Endothelial cell of umbilical vein (primary cell): ENCODE measurements around the gene FAM13C. TPM values are rescaled to one million over a fixed set of nuclear protein-coding genes. Genes with fewer than 3 reads are reported as not detected.

Experiments used
- BruUV-seq: library from RNA; stranded (reverse); fragments of 400-500 nt; replicated peaks from 2 replicates; lab custom pipeline; 2021; lab: Mats Ljungman, UMichigan
- CTCF ChIA-PET: fragments of 300-600, 350-600 bp; sonication (Branson Sonifier 250); formaldehyde crosslinking; loops from one replicate; lab custom pipeline; 2021; ENCODE audit warnings: antibody characterized with exemption, inconsistent platforms; lab: Charles Lee
- POLR2A ChIA-PET: fragments of 300-600, 350-600 bp; sonication (Branson Sonifier 250); formaldehyde crosslinking; loops from one replicate; lab custom pipeline; 2021; ENCODE audit warnings: antibody characterized with exemption, inconsistent platforms; lab: Charles Lee
- DNase-seq: peaks from one replicate; pipeline ENCODE4 v3.0.0-alpha.2; 2011; ENCODE audit warnings: low read depth, low spot score
- FAIRE-seq: peaks from 2 replicates; lab custom pipeline; 2011; peaks lifted over from hg19 to GRCh38; lab: Jason Lieb, UNC
- H2AFZ ChIP-seq: 2 replicates; pipeline ENCODE4 v1.6.0; 2012; ENCODE audit warnings: low read depth, low read length, control low read depth, inconsistent platforms
- H3K27ac ChIP-seq: 2 replicates; pipeline ENCODE4 v1.5.1; 2011; ENCODE audit warnings: low read depth, mild to moderate bottlenecking, control low read depth, low read length, moderate library complexity; ENCODE audit not compliant: insufficient read depth
- H3K27me3 ChIP-seq, 2 experiments: 2 replicates each; pipeline versions ENCODE4 v1.6.0 to v1.6.1; 2011; ENCODE audit warnings: low read length in 2 of 2, mixed read lengths in 1 of 2; ENCODE audit not compliant: control insufficient read depth in 2 of 2, insufficient read depth in 2 of 2
- H3K36me3 ChIP-seq, 2 experiments: 2 replicates in 1 of 2; 3 replicates in 1 of 2; pipeline ENCODE4 v1.5.1; 2011; ENCODE audit warnings: low read length in 2 of 2, mild to moderate bottlenecking in 1 of 2, moderate library complexity in 1 of 2; ENCODE audit not compliant: control insufficient read depth in 2 of 2, insufficient read depth in 2 of 2; ENCODE audit errors: extremely low read depth in 1 of 2
- H3K4me1 ChIP-seq: 3 replicates; pipeline ENCODE4 v1.5.1; 2011; ENCODE audit warnings: mild to moderate bottlenecking, low read length; ENCODE audit not compliant: control insufficient read depth, insufficient read depth; ENCODE audit errors: extremely low read depth
- H3K4me2 ChIP-seq: 2 replicates; pipeline ENCODE4 v1.6.1; 2011; ENCODE audit warnings: low read length, control low read depth, mixed read lengths; ENCODE audit not compliant: insufficient read depth
- H3K4me3 ChIP-seq, 3 experiments: fragments of 200-600 bp in 1 of 3; sonication (generic), shearing (Covaris generic) in 1 of 3; replicated peaks in 1 of 3; 2 replicates each; pipeline ENCODE4 v1.5.1; 2011 to 2016; ENCODE audit warnings: control low read depth in 3 of 3, low read length in 3 of 3, mild to moderate bottlenecking in 2 of 3, inconsistent platforms in 1 of 3, low read depth in 1 of 3, moderate library complexity in 1 of 3; ENCODE audit not compliant: insufficient read depth in 1 of 3
- H3K79me2 ChIP-seq: 2 replicates; pipeline ENCODE4 v1.6.0; 2012; ENCODE audit warnings: low read length, inconsistent platforms; ENCODE audit not compliant: control insufficient read depth, insufficient read depth
- H3K9ac ChIP-seq: replicated peaks from 2 replicates; pipeline ENCODE3; 2011; ENCODE audit warnings: low read length, control low read depth; ENCODE audit not compliant: insufficient read depth; ENCODE audit errors: extremely low read depth
- H3K9me1 ChIP-seq: replicated peaks from 3 replicates; pipeline ENCODE4 v1.6.0; 2011; ENCODE audit warnings: mild to moderate bottlenecking, low read length; ENCODE audit not compliant: control insufficient read depth, insufficient read depth; ENCODE audit errors: extremely low read depth
- H3K9me3 ChIP-seq: replicated peaks from 2 replicates; pipeline ENCODE4 v1.5.1; 2012; ENCODE audit warnings: low read length, inconsistent platforms; ENCODE audit not compliant: control insufficient read depth, insufficient read depth
- H4K20me1 ChIP-seq: replicated peaks from 2 replicates; pipeline ENCODE3; 2011; ENCODE audit warnings: mild to moderate bottlenecking, low read length; ENCODE audit not compliant: control insufficient read depth, insufficient read depth; ENCODE audit errors: extremely low read depth
- CTCF ChIP-seq, 2 donors: IDR thresholded peaks; 1 replicate in 1 of 2; 2 replicates in 1 of 2; pipeline ENCODE4 v1.5.1; 2011; ENCODE audit warnings: low read length in 2 of 2, mild to moderate bottlenecking in 2 of 2, moderate library complexity in 2 of 2, control low read depth in 1 of 2, inconsistent platforms in 1 of 2, low read depth in 1 of 2; ENCODE audit not compliant: insufficient read depth in 1 of 2; ENCODE audit errors: extremely low read depth in 1 of 2
- EZH2 ChIP-seq: IDR thresholded peaks from 2 replicates; pipeline ENCODE4 v1.6.1; 2012; ENCODE audit warnings: borderline replicate concordance, low read depth, mild to moderate bottlenecking, moderate library complexity, low read length, inconsistent platforms; ENCODE audit not compliant: severe bottlenecking
- FOS ChIP-seq: IDR thresholded peaks from 2 replicates; pipeline ENCODE4 v1.6.1; 2011; ENCODE audit warnings: mild to moderate bottlenecking, low read length, moderate library complexity, borderline replicate concordance; ENCODE audit not compliant: insufficient read depth
- GATA2 ChIP-seq: IDR thresholded peaks from 2 replicates; pipeline ENCODE4 v1.7.0; 2011; ENCODE audit warnings: low read depth, mild to moderate bottlenecking, moderate library complexity, mixed read lengths, low read length; ENCODE audit not compliant: insufficient read length, insufficient read depth
- JUN ChIP-seq: IDR thresholded peaks from 2 replicates; pipeline ENCODE4 v1.6.1; 2011; ENCODE audit warnings: borderline replicate concordance, low read depth; ENCODE audit not compliant: insufficient read length, insufficient read depth
- MAX ChIP-seq: IDR thresholded peaks from 2 replicates; pipeline ENCODE4 v1.6.1; 2011; ENCODE audit not compliant: insufficient read depth, insufficient read length
- MYC ChIP-seq: IDR thresholded peaks from one replicate; pipeline ENCODE4 v1.6.1; 2011; ENCODE audit warnings: mild to moderate bottlenecking, low read depth, low read length
- POLR2A ChIP-seq: IDR thresholded peaks from 2 replicates; pipeline ENCODE4 v1.6.1; 2012; ENCODE audit warnings: low read depth, mild to moderate bottlenecking, control low read depth, low read length
- POLR2AphosphoS5 ChIP-seq: IDR thresholded peaks from 2 replicates; pipeline ENCODE4 v1.6.1; 2012; ENCODE audit warnings: low read depth, mild to moderate bottlenecking, control low read depth, low read length, moderate library complexity; ENCODE audit not compliant: insufficient read depth
- dilution Hi-C: fragments of 300-500 bp; cut with MboI; formaldehyde crosslinking; loops from one replicate; pipeline ENCODE4 v1.15.0; 2019; ENCODE audit warnings: low sequenced_read_pairs; ENCODE audit not compliant: extremely low pct_ligation_motif_present
- intact Hi-C: fragments of 100-400 bp; cut with micrococcal nuclease; formaldehyde crosslinking; loops from one replicate; pipeline ENCODE4 v1.10.0; 2022
- polyA plus RNA-seq, 4 experiments: library from polyadenylated mRNA; depleted of rRNA in 3 of 4; stranded (reverse) in 3 of 4; unstranded in 1 of 4; fragments of >200 nt; gene quantifications; 2 replicates each; pipeline versions ENCODE4 v1.2.1 to v1.2.3, GENCODE V29; 2011 to 2012; ENCODE audit warnings: missing spikeins in 1 of 4
- total RNA-seq: library from RNA; stranded (reverse); gene quantifications from 2 replicates; pipeline ENCODE4 v1.2.3, GENCODE V29; 2021

The FAM13C gene
- total and polyA plus RNA-seq, 2 donors (not counting 3 experiments of a cell fraction or from before 2014, with no cell fraction given): 0.03 TPM; not detected in 1

GRCh38 chr10:59214160-59214559 is 148.2 kb downstream of the FAM13C start:
- ChIA-PET POLR2A (no interaction called here), CTCF (no interaction called here)
- DNase-seq (no peak), FAIRE-seq (no peak)
- Histone ChIP-seq H3K4me2 (no peak overlapping the region), H3K9me3 (no peaks in the 10 kb centered on the region), H3K9ac (no peak overlapping the region), H4K20me1 (no peaks in the 10 kb centered on the region), H2AFZ (no peak overlapping the region), H3K27me3 (no peaks in the 10 kb centered on the region), H3K4me3 (no peak overlapping the region), H3K36me3 (no peaks in the 10 kb centered on the region), H3K79me2 (no peaks in the 10 kb centered on the region), H3K27ac (no peak overlapping the region), H3K4me1 (no peaks in the 10 kb centered on the region), H3K9me1 (no peaks in the 10 kb centered on the region)
- dilution Hi-C loops (no loop called here), intact Hi-C loops (no loop called here)
- no TSS peak for BruUV-seq
- TF ChIP-seq EZH2 (no peak), JUN (no peak), POLR2AphosphoS5 (no peak), FOS (no peak), CTCF (IDR thresholded peaks at IDR 0.05; ENCODE audit: extremely low read depth in 1 of 2, insufficient read depth in 1 of 2, low read depth in 1 of 2, low read length in 2 of 2) (no peak), MAX (no peak), MYC (no peak), GATA2 (no peak), POLR2A (no peak)
